GM12865 (cell line): ENCODE results near the gene ZDHHC5.
A peak's percentile ranks its signal among the peaks of the same experiment; 100 is the strongest.
"Not testable (repeated sequence)": the region's sequence is repeated elsewhere in the genome, so short reads cannot be mapped to it uniquely, and the experiment has no call there.

Source experiments
- DNase-seq: peaks from one replicate; pipeline ENCODE4 v3.0.0; 2010; ENCODE audit warnings: low read depth
- H3K4me3 ChIP-seq: 2 replicates; pipeline ENCODE4 v1.5.1; 2011; ENCODE audit warnings: mild to moderate bottlenecking, low read depth, low read length, control low read depth
- TF ChIP-seq, protein P1 (sequence below): IDR thresholded peaks from 2 replicates; pipeline ENCODE4 v1.5.1; 2011; ENCODE audit warnings: low read length, control low read depth, low read depth, inconsistent platforms; ENCODE audit not compliant: insufficient read depth; ENCODE audit errors: missing control alignments

ZDHHC5 gene

DNA sequence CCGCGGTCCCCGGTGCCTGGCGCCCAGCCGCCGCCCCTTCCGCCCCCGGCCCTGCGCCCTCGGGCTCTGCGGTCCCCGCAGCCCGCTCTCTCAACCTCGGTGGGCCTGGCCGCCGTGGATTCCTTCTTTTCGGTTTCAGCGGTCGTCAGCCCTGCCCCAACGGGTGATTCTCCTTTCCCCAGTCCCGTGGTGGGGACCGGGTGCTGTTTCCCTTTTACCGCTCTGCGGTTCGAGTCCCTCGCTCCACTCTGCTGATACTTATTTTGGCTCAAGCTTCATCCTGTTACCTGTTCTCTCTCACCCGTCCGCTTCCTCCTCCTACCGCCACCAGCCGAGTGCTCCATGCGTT is 494 bp downstream of the ZDHHC5 start:
- H3K4me3 ChIP-seq = peak overlapping the region; percentile 77
- DNase-seq = peak; percentile 47
- TF ChIP-seq, protein P1, sequence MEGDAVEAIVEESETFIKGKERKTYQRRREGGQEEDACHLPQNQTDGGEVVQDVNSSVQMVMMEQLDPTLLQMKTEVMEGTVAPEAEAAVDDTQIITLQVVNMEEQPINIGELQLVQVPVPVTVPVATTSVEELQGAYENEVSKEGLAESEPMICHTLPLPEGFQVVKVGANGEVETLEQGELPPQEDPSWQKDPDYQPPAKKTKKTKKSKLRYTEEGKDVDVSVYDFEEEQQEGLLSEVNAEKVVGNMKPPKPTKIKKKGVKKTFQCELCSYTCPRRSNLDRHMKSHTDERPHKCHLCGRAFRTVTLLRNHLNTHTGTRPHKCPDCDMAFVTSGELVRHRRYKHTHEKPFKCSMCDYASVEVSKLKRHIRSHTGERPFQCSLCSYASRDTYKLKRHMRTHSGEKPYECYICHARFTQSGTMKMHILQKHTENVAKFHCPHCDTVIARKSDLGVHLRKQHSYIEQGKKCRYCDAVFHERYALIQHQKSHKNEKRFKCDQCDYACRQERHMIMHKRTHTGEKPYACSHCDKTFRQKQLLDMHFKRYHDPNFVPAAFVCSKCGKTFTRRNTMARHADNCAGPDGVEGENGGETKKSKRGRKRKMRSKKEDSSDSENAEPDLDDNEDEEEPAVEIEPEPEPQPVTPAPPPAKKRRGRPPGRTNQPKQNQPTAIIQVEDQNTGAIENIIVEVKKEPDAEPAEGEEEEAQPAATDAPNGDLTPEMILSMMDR = no peak

DNA sequence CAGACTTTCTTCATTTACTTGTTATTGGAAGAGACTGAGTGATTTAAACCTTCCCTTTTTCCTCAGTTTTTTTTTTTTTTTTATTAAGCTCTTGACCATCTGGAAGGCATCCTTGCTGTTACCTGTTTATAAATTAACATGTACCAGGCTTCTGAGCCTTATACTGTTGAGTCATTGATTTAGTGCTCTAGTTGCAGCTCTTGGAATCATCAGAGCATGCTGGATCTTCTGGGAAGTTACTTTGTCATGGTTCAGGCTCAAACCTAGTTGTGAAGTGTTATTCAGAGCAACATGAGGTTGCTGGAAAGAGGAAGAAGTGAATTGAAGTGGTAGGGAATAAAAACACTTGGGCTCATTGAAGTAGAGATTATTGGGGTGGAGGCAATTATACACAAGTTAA is 6.3 kb downstream of the ZDHHC5 start:
- TF ChIP-seq, protein P1 = no peak
- no peak for DNase-seq
- no peak overlapping the region for H3K4me3 ChIP-seq

DNA sequence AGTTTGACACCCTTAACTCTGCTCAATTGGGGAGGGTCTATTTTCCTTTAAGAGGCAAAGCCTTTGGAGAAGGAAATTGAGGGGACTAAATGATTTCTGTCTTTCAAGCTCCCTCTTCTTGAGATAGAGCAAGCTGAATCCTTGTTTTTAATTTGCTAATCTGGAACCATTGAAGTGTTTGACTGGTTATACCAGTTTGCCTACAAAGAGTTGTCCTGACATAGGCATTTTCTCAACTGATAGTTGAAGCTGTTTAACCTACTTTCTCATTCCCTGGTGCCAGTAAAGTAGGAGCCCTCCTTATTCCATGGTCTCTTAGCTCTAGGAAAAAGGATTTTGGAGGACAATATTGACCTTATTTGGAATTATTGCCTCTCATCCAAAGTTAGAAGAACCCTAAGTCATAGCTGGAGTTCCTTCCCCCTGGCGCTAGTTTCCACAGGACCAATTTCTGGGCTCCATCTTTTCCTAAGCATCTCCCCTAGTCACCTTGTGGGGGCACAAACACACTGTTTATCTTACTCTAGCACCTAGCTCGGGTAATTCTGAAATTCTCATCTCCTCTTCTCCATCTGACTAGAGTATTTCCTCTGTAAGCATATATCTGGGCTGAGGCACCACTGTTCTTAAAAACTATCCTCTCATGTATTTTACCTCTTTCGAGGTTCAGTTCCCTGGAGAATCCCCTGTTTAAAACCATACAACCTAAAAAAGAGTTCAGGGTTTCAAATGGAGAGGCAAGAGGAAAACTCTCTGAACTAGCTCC is 7.4 kb downstream of the ZDHHC5 start:
- TF ChIP-seq, protein P1 = no peak
- no peak overlapping the region for H3K4me3 ChIP-seq
- no peak for DNase-seq

DNA sequence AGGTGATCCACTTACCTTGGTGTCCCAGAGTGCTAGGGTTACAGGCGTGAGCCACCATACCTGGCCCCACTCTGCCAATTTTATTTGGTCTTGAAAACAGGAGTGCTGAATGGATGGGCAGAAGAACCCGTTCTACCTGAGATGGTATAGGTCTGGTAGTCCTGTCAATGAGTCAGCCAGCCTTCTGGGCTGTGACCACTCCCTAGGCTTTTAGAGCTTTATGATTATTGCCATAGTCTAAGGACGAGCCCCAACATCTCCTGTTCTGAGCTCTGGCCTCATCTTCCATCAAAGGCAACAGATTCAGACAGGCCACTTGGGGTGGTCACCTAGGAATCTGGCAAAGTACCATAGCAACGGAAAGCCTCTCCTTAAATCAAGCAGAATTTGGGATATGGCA is 11.5 kb downstream of the ZDHHC5 start:
- no peak overlapping the region for H3K4me3 ChIP-seq
- no peak for DNase-seq
- TF ChIP-seq, protein P1 = no peak

DNA sequence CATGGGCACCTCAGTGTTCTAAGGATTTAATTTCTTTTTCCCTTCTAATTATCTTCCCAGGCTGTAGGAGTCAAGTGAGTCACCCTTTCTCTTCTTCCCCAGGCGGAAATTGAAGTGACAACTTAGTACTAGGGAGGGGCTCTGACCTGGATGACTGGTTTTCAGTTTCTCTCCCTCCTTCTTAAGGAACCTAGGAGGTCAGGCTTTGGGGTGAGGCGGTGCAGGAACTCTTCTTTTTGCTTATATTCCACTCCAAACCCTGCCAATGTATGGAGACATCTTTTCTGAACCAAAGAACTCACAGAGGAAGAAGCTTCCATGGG is 12.6 kb downstream of the ZDHHC5 start:
- TF ChIP-seq, protein P1 = no peak
- H3K4me3 ChIP-seq = no peak overlapping the region
- DNase-seq = no peak

DNA sequence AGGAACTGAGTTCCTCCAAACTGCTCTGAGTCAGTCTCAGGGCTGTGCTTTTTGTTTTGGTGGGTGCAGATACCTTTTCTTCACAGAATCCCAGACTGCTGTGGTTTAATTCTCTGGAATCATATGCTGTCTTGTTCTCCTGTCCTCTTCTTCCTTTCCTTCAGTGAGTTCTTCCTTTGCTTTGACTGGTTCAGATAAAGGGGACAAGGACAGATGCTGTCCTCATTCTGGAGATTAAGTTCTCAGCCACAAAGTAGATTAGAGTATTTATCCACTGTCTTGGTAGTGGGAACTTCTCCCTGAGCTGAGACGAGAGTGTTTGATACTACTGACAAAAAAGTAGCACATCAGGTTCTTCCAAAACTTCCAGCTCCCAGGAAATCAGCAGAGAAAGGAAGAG is 13.3 kb downstream of the ZDHHC5 start:
- no peak for DNase-seq
- H3K4me3 ChIP-seq = no peak overlapping the region
- TF ChIP-seq, protein P1 = no peak

DNA sequence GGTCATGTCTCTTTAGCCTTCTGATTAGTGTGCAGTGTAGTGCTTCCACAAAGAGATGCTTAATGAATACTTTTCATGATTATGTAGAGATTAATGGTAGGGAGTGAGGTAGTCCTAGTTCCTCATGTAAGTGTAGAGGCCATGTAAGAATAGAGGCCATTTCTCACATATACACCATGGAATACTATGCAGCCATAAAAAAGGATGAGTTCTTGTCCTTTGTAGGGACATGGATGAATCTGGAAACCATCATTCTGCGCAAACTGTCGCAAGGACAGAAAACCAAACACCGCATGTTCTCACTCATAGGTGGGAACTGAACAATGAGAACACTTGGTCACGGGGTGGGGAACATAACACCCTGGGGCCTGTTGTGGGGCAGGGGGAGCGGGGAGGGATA is 22.6 kb downstream of the ZDHHC5 start:
- not testable (repeated sequence) for DNase-seq, H3K4me3 ChIP-seq
